ENCODE measurements around the gene NEK3. TPM values are rescaled to one million over a fixed set of nuclear protein-coding genes. Genes with fewer than 3 reads are reported as not detected.
A peak's percentile ranks its signal among the peaks of the same experiment; 100 is the strongest.
"Not testable (repeated sequence)": the region's sequence is repeated elsewhere in the genome, so short reads cannot be mapped to it uniquely, and the experiment has no call there.

The NEK3 gene
- total RNA-seq, 2 experiments from 2014 or later: 10.5 to 12.0 TPM

DNA sequence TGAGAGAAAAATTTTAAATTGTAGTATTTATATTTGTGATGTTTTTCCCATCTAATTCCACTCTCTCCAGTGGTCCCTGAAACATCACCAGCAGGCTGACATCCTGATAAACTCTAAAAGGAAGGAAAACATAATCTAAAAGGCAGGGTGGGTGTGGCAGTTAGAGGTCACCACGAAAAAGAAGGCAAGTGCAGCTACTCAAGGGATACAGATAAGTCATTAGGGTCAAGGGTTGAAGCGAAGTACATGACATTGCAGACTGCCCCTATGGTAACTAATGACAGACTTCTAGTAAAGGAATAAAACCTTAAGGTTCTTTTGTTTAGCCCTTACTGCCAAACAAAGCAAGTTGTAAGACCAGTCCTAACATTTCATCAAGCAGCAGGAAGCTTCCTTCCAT lies 6.0 kb upstream of the NEK3 start:
- no peaks in the 10 kb centered on the region for H3K9me3 Mint-ChIP-seq (ENCODE audit: low read depth)
- H3K27me3 Mint-ChIP-seq: no peaks in the 10 kb centered on the region
- intact Hi-C loops (cut with DNase I, micrococcal nuclease): no loop called here
- ChIA-PET CTCF (no interaction called here), POLR2A (no interaction called here)
- H3K27ac Mint-ChIP-seq: no peak overlapping the region
- ATAC-seq (no peak), DNase-seq (no peak)
- peaks cover 13% of the 10 kb centered on the region for H3K36me3 Mint-ChIP-seq (ENCODE audit: low read depth)
- no peak overlapping the region for H3K4me3 Mint-ChIP-seq
- H3K4me1 Mint-ChIP-seq: peaks cover 7% of the 10 kb centered on the region

DNA sequence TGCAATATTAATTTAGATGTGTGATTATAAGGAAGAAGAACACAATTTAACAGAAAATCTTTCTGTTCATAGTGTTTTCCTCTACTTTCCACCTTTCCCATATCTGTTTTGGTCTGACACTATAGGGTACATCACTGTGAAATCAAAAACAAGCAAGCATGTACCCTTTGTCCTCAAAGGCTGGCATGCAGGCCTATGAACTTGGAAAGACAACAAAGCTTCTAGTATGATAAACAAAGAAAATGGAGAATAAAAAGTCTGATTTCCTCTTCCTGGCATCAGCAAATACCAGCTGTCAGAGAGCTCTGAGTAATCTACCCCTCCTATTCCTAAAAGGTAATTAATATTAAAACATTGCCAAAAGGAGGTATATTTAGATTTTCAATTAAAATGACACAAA lies 5.6 kb upstream of the NEK3 start:
- no peaks in the 10 kb centered on the region for H3K27me3 Mint-ChIP-seq
- no peak overlapping the region for H3K4me3 Mint-ChIP-seq
- H3K27ac Mint-ChIP-seq: no peak overlapping the region
- ChIA-PET CTCF (no interaction called here), POLR2A (no interaction called here)
- ATAC-seq (no peak), DNase-seq (no peak)
- no peaks in the 10 kb centered on the region for H3K9me3 Mint-ChIP-seq (ENCODE audit: low read depth)
- intact Hi-C loops (cut with DNase I, micrococcal nuclease): no loop called here
- peaks cover 11% of the 10 kb centered on the region for H3K36me3 Mint-ChIP-seq (ENCODE audit: low read depth)
- peaks cover 8% of the 10 kb centered on the region for H3K4me1 Mint-ChIP-seq

DNA sequence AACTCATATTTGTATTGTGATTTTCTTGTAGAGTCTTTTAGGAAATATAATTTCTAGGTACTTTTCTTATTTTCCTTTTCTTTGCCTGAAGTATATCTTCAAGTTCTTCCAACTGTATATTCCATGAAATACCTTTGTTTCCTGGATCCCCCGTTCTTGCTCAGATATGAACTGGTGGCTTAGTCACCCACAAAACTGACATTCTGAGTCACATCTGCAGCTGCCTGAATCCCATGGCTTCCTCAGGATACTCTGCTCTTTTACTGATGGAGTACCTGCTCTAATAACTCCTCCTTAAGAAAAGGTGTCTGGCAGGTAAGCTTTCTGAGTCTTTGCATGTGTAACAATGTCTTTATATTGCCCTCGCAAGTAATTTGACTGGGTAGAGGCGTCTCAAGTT lies 4.5 kb upstream of the NEK3 start:
- H3K27ac Mint-ChIP-seq; H3K4me3 Mint-ChIP-seq; H3K9me3 Mint-ChIP-seq (ENCODE audit: low read depth); intact Hi-C loops (cut with DNase I, micrococcal nuclease); DNase-seq; ATAC-seq; POLR2A ChIA-PET; H3K27me3 Mint-ChIP-seq: not testable (repeated sequence)
- H3K4me1 Mint-ChIP-seq: peaks cover 13% of the 10 kb centered on the region
- peaks cover 11% of the 10 kb centered on the region for H3K36me3 Mint-ChIP-seq (ENCODE audit: low read depth)
- CTCF ChIA-PET: interaction anchor here (0.6 to 1.5 kb wide), 2 partner anchors 9 to 29 kb away, joined by 3 read pairs; no protein-coding TSS in a partner anchor

DNA sequence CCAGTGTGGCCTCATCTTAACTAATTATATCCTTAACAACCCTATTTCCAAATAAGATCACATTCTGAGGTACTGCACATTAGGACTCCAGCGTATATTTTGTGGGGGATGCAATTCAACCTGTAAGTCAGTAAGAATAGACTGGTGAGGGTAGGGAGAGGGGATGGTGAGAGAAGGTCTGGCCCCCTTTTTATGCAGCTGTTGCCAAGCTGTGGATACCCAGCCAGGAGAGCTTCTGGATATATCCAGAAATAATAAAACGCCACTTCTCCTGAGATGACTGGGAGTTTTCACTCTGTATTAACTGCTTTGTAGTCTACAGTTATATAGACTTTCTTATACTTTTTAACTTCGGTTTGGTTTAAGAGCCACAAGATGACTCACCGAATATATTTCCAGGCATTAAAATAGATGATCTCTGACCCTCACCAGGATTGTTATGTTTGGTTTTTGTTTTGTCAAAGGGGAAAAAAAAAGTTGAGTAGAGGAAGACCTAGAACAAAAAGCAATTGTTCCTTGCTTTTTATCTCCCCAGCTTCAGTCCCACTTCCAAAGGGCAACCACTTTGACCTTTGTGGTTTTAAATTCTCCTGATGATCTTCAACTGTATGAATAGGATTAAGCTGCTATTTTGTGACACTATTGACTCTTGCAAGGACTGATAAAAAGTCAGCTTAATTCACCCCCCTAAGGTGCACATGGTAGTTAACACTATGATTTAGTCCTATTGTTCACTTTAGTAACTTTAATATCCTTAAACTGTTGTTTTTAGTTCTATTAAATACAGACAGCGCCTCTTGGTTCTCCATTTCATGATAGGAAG lies 3.1 kb upstream of the NEK3 start:
- no peak for ATAC-seq
- CTCF ChIA-PET: interaction anchor here (0.7 to 1.5 kb wide), 2 partner anchors 11 to 269 kb away, joined by 3 read pairs; no protein-coding TSS in a partner anchor
- peaks cover 24% of the 10 kb centered on the region for H3K4me1 Mint-ChIP-seq

DNA sequence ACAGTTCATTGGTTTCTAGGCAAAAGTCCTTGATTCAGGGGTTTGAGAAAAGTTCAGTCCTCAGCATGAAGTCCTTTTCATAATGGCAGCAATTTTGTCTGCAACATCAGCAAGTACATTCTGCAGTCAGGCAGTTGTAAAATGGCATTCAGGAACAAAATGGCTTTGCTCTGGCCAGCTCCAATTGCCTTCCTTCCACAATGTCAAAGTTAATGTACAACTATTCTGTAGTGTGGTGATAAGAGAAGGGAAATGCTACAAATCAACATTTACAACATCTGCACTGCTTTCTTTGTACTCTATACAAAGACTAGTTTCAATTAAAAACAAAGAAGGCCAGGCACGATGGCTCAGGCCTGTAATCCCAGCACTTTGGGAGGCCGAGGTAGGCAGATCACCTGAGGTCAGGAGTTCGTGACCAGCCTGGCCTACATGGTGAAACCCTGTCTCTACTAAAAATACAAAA lies 1.8 kb upstream of the NEK3 start:
- CTCF ChIA-PET: interaction anchor here (1.3 to 1.7 kb wide), 2 partner anchors 13 to 30 kb away, joined by 4 to 6 read pairs; no protein-coding TSS in a partner anchor
- Mint-ChIP-seq H3K4me3 (no peak overlapping the region), H3K36me3 (ENCODE audit: low read depth) (peaks cover 3% of the 10 kb centered on the region), H3K9me3 (ENCODE audit: low read depth) (no peaks in the 10 kb centered on the region), H3K27me3 (no peaks in the 10 kb centered on the region), H3K4me1 (peaks cover 30% of the 10 kb centered on the region), H3K27ac (no peak overlapping the region)
- POLR2A ChIA-PET: no interaction called here
- intact Hi-C loops (cut with DNase I, micrococcal nuclease): no loop called here
- no peak for ATAC-seq
- no peak for DNase-seq

More for the DNA sequence above, 3.1 kb upstream of the NEK3 start:
- Mint-ChIP-seq H3K4me3 (no peak overlapping the region), H3K9me3 (ENCODE audit: low read depth) (no peaks in the 10 kb centered on the region), H3K27me3 (no peaks in the 10 kb centered on the region), H3K27ac (no peak overlapping the region), H3K36me3 (ENCODE audit: low read depth) (peaks cover 11% of the 10 kb centered on the region)
- POLR2A ChIA-PET: no interaction called here
- no peak for DNase-seq
- intact Hi-C loops (cut with DNase I, micrococcal nuclease): no loop called here

DNA sequence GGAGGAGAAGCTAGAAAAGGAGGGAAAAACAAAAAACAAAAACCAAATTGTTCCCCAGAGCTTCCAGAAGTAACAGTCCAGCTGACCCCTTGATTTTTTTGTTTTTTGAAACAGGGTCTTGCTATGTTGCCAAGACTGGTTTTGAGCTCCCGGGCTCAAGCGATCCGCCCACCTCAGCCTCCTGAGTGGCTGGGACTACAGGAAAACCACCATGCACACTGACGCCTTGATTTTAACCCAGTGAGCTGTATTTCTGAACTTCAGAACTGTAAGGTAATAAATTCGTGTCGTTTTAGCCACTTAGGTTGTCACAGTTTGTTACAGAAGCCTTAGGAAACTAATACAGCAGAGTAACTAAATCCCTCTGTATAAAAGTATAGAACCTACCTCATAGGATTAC lies 1.1 kb upstream of the NEK3 start:
- DNase-seq (no peak), ATAC-seq (no peak)
- ChIA-PET CTCF (interaction anchor here (1.3 to 1.7 kb wide), 2 partner anchors 14 to 29 kb away, joined by 4 to 6 read pairs; no protein-coding TSS in a partner anchor), POLR2A (interaction anchor here (0.7 kb wide), 1 partner anchor 457 kb away, joined by 3 read pairs; no protein-coding TSS in a partner anchor)
- Mint-ChIP-seq H3K27me3 (no peaks in the 10 kb centered on the region), H3K36me3 (ENCODE audit: low read depth) (no peaks in the 10 kb centered on the region), H3K4me3 (no peak overlapping the region), H3K9me3 (ENCODE audit: low read depth) (no peaks in the 10 kb centered on the region), H3K4me1 (peaks cover 30% of the 10 kb centered on the region), H3K27ac (no peak overlapping the region)
- intact Hi-C loops (cut with DNase I, micrococcal nuclease): no loop called here

GRCh38 chr13:52160053-52160452 lies 656 bp upstream of the NEK3 start:
- Mint-ChIP-seq H3K27me3 (no peaks in the 10 kb centered on the region), H3K4me1 (peaks cover 30% of the 10 kb centered on the region), H3K9me3 (ENCODE audit: low read depth) (no peaks in the 10 kb centered on the region), H3K36me3 (ENCODE audit: low read depth) (no peaks in the 10 kb centered on the region), H3K4me3 (peak overlapping the region; percentile 78), H3K27ac (peak overlapping the region; percentile 72)
- no peak for DNase-seq
- CTCF ChIA-PET: interaction anchor here (1.3 kb wide), 1 partner anchor 29 kb away, joined by 4 read pairs; no protein-coding TSS in a partner anchor
- no peak for ATAC-seq
- intact Hi-C loops (cut with DNase I, micrococcal nuclease): no loop called here
- POLR2A ChIA-PET: interaction anchor here (0.7 kb wide), 1 partner anchor 457 kb away, joined by 3 read pairs; no protein-coding TSS in a partner anchor

DNA sequence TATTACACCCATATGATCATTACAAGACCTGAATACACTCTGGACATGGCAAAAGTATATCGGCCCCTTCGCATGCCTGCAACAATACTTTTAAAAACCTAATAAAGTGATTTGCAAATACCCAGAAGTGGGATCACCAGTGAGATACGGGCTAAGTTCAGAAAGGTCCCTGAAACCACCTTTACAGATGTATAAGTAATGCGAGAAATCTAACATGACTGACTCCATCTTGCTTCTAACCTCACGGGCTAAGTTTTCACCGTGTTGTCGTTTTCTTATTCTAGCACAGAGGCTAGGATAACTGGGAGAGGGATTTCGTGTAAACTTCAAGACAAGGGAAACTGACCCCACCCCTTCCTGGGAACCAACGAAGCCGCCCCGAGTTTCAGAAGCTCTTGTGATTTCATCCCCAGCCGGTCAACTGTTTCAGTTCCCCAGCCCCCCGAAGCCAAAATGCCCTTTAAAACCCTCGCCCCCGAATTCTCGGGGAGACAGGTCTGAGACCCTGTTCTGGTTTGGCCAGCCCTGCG lies 703 bp downstream of the NEK3 start:
- Mint-ChIP-seq H3K9me3 (ENCODE audit: low read depth) (no peaks in the 10 kb centered on the region), H3K4me1 (peaks cover 30% of the 10 kb centered on the region), H3K36me3 (ENCODE audit: low read depth) (no peaks in the 10 kb centered on the region), H3K27me3 (no peaks in the 10 kb centered on the region), H3K4me3 (peak overlapping the region; percentile 78), H3K27ac (peak overlapping the region; percentile 85)
- DNase-seq (no peak), ATAC-seq (no peak)
- POLR2A ChIA-PET: no interaction called here
- CTCF ChIA-PET: no interaction called here
- intact Hi-C loops (cut with DNase I, micrococcal nuclease): loop anchor here in 1 of 2 experiments (1.0 to 2.0 kb wide), 3 partner anchors 30 to 146 kb away; partner anchors contain the start of genes ALG11 and NEK5

- CTCF ChIA-PET: interaction anchor here (0.8 to 1.5 kb wide), 8 partner anchors 10 to 341 kb away, joined by 3 to 5 read pairs (median 4); partner anchors contain the start of gene ALG11
- Mint-ChIP-seq H3K27ac (peak overlapping the region; percentile 16), H3K9me3 (ENCODE audit: low read depth) (no peaks in the 10 kb centered on the region), H3K4me1 (peaks cover 23% of the 10 kb centered on the region), H3K4me3 (no peak overlapping the region), H3K36me3 (ENCODE audit: low read depth) (no peaks in the 10 kb centered on the region), H3K27me3 (no peaks in the 10 kb centered on the region)
- intact Hi-C loops (cut with DNase I, micrococcal nuclease): no loop called here
- DNase-seq: no peak
- POLR2A ChIA-PET: no interaction called here
- ATAC-seq: no peak
Measured at GRCh38 chr13:52156724-52157261, 2.6 kb downstream of the NEK3 start.

DNA sequence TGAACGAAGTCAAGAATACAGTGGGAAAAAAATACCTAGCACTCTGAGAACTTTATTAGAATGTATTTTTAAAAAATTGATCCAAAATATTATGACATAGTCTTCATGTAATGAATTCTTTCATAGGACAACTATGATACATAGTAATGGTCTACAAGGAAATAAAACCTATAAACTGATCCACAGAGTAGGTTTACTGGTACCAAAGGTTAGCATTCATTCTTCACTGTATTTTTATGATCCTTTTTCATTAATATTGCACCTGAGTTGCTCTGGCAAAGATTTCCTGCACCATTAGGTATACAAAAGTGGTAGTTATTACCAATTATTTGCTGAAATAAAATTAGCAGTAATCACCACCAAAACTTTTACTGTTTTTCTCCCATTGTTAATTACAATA lies 4.2 kb downstream of the NEK3 start:
- intact Hi-C loops (cut with DNase I, micrococcal nuclease): no loop called here
- H3K27ac Mint-ChIP-seq: no peak overlapping the region
- DNase-seq: no peak
- ChIA-PET POLR2A (no interaction called here), CTCF (interaction anchor here (1.0 to 1.5 kb wide), 2 partner anchors 10 to 32 kb away, joined by 3 read pairs; no protein-coding TSS in a partner anchor)
- H3K9me3 Mint-ChIP-seq (ENCODE audit: low read depth): no peaks in the 10 kb centered on the region
- no peaks in the 10 kb centered on the region for H3K27me3 Mint-ChIP-seq
- no peak overlapping the region for H3K4me3 Mint-ChIP-seq
- H3K4me1 Mint-ChIP-seq: peaks cover 23% of the 10 kb centered on the region
- peaks cover 5% of the 10 kb centered on the region for H3K36me3 Mint-ChIP-seq (ENCODE audit: low read depth)
- no peak for ATAC-seq

- intact Hi-C loops (cut with DNase I, micrococcal nuclease): no loop called here
- POLR2A ChIA-PET: no interaction called here
- no peak overlapping the region for H3K27ac Mint-ChIP-seq
- ATAC-seq (no peak), DNase-seq (no peak)
- CTCF ChIA-PET: interaction anchor here (1.2 kb wide), 1 partner anchor 9 kb away, joined by 5 read pairs; no protein-coding TSS in a partner anchor
- peaks cover 4% of the 10 kb centered on the region for H3K9me3 Mint-ChIP-seq (ENCODE audit: low read depth)
- no peak overlapping the region for H3K4me3 Mint-ChIP-seq
- no peaks in the 10 kb centered on the region for H3K27me3 Mint-ChIP-seq
- H3K36me3 Mint-ChIP-seq (ENCODE audit: low read depth): peaks cover 11% of the 10 kb centered on the region
- no peaks in the 10 kb centered on the region for H3K4me1 Mint-ChIP-seq
Measured at GRCh38 chr13:52147225-52147624, 12.2 kb downstream of the NEK3 start.

All from activated CD4-positive, alpha-beta T cell treated with anti-CD3 and anti-CD28 coated beads for 36 hours (primary cell).